Retinal pigment epithelial cell (primary cell): Measurements from ENCODE around the gene SREK1.
"Not testable (repeated sequence)": the region's sequence is repeated elsewhere in the genome, so short reads cannot be mapped to it uniquely, and the experiment has no call there.

Experiments
- DNase-seq: peaks from one replicate; pipeline ENCODE4 v3.0.0-alpha.2; 2010; ENCODE audit warnings: low read depth
- H3K4me3 ChIP-seq: 2 replicates; pipeline ENCODE4 v1.5.1; 2011; ENCODE audit warnings: mild to moderate bottlenecking, low read length, control low read depth, moderate library complexity
- CTCF ChIP-seq: conservative IDR thresholded peaks from 2 replicates; pipeline ENCODE4 v1.5.1; 2011; ENCODE audit warnings: low read depth, low read length, control low read depth, inconsistent platforms

Gene SREK1

GRCh38 chr5:66213533-66213932 lies 69.4 kb downstream of the SREK1 start:
- no peak for DNase-seq
- TF ChIP-seq CTCF: no peak
- H3K4me3 ChIP-seq: no peak overlapping the region

GRCh38 chr5:66222455-66222854 lies 78.4 kb downstream of the SREK1 start:
- TF ChIP-seq CTCF: no peak
- DNase-seq: no peak
- no peak overlapping the region for H3K4me3 ChIP-seq

- not testable (repeated sequence) for DNase-seq, H3K4me3 ChIP-seq
These were observed 78.8 kb downstream of the SREK1 start for GRCh38 chr5:66222896-66223295.

- no peak for DNase-seq
- no peak overlapping the region for H3K4me3 ChIP-seq
- peak; percentile 63 for TF ChIP-seq CTCF
These were observed 79.5 kb downstream of the SREK1 start for GRCh38 chr5:66223637-66224036.

GRCh38 chr5:66224274-66224673 lies 80.2 kb downstream of the SREK1 start:
- TF ChIP-seq CTCF: no peak
- H3K4me3 ChIP-seq: no peak overlapping the region
- no peak for DNase-seq

GRCh38 chr5:66224773-66225553 lies 80.9 kb downstream of the SREK1 start:
- no peak for DNase-seq
- no peak overlapping the region for H3K4me3 ChIP-seq
- no peak for TF ChIP-seq CTCF

- TF ChIP-seq CTCF: no peak
- DNase-seq: no peak
- H3K4me3 ChIP-seq: no peak overlapping the region
These were observed 86.5 kb downstream of the SREK1 start for GRCh38 chr5:66230551-66230950.
